NCI-H1694 (cell line): ENCODE results near the gene ARMH3.
"Not testable (repeated sequence)": the region's sequence is repeated elsewhere in the genome, so short reads cannot be mapped to it uniquely, and the experiment has no call there.

ENCODE experiments used
- DNase-seq: peaks from one replicate; lab custom pipeline; 2025; lab: John Stamatoyannopoulos, UW

The ARMH3 gene

DNA sequence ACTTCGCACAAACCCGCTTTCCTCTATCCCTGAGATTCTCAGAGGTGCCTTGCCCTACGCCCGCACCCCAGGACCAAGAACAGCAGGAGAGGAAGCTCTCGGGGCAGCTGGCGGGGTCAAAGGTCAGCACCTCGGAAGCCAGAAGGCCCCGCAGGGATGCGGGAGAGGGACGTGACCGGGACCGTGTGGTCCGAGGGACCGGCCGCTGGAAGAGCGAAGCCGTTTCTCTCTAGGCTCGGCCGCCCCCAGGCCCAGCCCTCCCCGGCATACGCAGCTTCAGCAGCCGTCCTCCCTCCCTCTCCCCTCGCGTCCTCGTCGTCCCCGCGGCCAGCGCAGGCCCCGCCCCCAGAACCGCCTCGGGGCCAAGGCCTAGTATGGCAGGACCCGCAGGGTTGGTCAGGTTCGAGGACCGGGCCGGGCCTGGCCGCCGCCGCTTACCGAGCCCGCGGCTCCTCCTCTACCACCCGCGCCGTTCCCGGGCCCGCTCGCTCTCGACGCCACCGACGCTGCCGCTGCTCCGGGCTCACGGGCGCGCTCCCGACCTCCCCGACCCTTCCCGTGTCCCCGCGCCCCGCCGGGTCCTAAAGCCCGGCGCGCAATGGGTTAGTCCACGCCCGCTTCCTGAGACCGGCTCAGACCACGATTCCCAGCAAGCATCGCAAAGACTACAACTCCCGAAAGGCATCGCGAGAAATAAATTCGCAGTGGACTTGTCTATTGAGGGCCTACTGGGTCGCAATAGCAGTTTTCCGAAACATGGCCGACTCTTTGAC is at the start of gene ARMH3:
Gene ARMH3 (minus strand): TSS at position 527 of the 773 bp plus-strand sequence. CDS start 16,059 bp downstream, outside the sequence.
- DNase-seq, result peak; percentile 91

DNA sequence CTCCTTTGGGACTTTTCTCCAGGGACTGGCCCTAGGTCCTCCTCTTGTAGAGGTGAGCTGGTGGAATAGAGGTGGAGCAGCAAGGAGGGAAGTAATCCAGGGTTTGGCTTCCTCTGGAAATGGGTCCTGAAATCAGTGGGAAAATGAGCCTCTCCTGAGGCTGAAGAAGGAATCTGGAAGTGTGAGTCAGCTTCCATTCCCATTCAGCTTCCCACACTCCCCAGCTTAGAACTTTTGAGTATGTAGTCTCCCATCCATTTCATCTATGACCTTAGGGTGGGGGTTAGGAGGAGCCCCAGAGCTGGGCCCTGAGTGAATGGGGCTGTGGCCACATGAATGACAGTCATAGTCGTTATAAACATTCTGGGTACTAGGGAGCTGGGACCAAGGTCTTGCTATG is 46.4 kb upstream of the ARMH3 start:
- no peak for DNase-seq

GRCh38 chr10:102101152-102101551 is 45.2 kb upstream of the ARMH3 start:
- DNase-seq, result no peak

- DNase-seq, result no peak
Measured at GRCh38 chr10:102096449-102096848, 40.5 kb upstream of the ARMH3 start.

- DNase-seq, result no peak
Measured at GRCh38 chr10:102090772-102091171, 34.8 kb upstream of the ARMH3 start.

DNA sequence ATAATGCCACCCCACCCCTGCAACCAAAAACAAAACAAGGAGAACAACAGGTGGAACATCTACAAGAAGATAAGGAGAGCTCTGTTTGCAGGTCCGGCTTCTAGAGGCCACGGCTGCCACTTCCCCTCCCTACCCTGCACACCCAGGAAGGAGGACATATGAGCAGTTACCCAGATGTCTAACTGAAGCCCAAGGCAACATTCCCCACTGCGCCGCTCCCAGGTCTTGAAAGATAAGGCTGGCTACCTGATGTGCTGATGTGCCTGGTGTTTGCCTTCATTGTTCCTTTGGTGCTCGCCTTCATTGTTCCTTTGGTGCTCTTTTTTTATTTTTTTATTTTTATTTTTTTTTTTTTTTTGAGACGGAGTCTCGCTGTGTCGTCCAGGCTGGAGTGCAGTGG is 30.2 kb upstream of the ARMH3 start:
- no peak for DNase-seq

- no peak for DNase-seq
Measured at GRCh38 chr10:102085336-102085735, 29.4 kb upstream of the ARMH3 start.

DNA sequence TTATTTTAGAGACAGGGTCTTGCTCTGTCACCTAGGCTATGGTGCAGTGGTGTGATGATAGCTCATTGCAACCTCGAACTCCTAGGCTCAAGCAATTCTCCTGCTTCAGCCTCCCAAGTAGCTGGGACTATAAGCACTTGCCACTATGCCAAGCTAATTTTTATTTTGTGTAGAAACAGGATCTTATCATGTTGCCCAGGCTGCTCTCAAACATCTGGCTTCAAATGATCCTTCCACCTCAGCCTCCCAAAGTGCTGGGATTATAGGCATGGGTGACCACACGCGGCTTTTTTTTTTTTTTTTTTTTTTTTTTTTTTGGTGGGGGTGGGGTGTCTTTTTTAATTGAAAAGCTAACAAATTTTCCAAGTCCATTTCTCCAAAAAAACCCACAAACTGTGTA is 27.6 kb upstream of the ARMH3 start:
- DNase-seq, result no peak

GRCh38 chr10:102072673-102073527 is 16.9 kb upstream of the ARMH3 start:
- DNase-seq, result peak; percentile 72

- no peak for DNase-seq
Measured at GRCh38 chr10:102069071-102069470, 13.1 kb upstream of the ARMH3 start.

DNA sequence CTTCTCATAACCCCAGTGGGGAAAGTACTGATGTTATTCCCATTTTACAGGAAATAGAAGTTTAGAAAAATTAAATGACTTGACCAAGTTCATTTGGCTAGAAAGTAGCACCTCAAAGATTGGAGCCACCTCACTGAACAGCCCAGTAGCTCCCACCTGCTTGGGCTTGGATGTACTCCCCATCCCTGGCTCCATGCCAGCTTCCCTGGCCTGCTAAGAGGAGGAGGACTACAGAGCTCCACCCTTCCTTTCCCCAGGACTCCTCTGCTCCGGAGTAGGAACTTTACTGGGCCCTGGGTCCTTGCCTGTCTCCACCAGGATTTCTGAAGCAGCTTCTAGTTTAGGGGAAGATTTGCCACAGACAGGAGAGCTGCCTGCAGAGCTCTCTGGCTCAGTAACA is 12.2 kb upstream of the ARMH3 start:
- DNase-seq, result no peak

DNA sequence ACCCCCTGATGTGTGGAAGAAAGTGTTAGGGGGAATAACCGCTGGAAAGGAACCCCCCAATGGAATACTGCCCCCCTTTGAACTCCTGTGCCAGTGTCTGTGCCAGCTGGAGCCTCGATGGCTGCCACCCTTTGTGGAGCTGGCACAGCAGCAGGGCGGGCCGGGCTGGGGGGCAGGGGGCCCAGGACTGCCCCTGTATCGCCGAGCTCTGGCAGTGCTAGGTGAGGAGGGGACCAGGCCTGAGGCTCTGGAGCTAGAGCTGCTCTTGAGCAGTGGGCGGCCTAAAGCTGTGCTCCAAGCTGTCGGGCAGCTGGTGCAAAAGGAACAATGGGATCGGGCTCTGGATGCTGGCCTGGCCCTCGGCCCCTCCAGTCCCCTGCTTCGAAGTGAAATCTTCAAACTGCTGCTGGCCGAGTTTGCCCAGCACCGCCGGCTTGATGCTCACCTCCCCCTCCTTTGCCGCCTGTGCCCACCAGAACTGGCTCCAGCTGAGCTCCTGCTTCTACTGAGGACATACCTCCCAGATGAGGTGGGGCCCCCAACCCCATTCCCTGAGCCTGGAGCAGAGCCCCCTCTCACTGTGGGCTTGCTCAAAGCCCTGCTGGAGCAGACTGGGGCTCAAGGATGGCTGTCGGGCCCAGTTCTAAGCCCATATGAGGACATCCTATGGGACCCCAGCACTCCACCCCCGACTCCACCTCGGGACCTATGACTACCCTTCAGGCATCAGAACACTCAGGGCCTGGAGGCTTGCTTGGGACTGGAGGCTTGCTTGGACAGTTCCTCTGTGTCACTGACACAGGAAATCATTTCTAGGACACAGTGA is 11.3 kb upstream of the ARMH3 start:
- DNase-seq, result no peak

GRCh38 chr10:102066399-102067088 is 10.6 kb upstream of the ARMH3 start:
- no peak for DNase-seq

DNA sequence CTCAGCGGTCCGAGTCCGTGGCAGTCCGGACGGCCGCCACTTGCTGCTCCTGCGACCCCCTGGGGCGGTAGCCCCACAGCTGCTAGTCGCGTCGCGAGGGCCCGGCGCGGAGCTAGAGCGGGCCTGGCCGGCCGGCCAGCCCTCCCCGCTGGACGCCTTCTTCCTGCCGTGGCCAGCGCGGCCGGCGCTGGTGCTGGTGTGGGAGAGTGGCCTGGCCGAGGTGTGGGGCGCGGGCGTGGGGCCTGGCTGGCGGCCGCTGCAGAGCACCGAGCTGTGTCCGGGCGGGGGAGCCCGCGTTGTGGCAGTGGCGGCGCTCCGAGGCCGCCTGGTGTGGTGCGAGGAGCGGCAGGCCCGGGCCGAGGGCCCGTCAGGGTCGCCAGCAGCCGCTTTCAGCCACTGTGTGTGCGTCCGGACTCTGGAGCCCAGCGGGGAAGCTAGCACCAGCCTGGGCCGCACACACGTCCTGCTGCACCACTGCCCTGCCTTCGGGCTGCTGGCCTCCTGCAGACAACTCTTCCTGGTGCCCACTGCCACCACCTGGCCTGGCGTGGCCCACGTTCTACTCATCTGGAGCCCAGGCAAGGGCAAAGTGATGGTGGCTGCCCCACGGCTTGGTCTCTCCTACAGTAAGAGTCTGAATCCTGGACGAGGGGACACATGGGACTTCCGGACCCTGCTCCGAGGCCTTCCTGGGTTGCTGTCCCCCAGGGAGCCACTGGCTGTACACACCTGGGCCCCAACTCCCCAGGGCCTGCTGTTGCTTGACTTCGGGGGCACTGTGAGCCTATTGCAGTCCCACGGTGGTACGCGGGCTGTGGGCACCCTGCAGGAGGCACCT is 9.8 kb upstream of the ARMH3 start:
- DNase-seq, result no peak

DNA sequence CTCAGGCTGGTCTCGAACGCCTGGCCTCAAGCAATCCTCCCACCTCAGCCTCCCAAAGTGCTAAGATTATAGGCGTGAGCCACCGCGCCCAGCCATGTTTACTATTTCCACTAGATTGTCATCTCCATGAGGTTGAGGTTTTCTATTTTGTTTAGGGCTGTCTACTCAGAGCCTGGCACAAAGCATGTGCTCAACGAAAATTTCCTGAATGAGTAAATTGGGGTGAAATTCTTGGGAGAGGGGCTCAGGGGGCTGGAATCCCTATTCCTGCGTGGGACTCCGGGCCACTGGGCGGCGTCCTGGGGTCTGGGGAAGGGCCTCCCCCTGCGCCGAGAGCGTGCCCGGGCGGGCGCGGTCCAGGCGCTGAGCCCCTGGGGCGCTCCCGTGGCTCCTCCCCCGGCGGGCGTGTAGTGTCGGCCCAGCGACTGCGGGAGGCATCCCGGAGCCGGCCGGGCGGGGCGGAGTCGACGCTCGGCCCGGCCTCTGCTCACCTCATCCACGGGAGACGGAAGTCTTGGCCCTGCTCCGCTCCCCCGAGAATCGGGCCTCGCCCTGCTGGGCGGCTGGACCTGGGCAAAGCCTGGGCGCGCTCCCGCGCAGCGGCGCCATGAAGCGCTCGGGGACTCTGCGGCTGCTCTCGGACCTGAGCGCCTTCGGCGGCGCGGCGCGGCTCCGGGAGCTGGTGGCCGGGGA is 9.0 kb upstream of the ARMH3 start, which contains the start of gene HPS6:
Gene HPS6 (plus strand): TSS at position 482 of the 693 bp plus-strand sequence. CDS start 126 bp downstream, at position 608.
- DNase-seq, result peak; percentile 40

DNA sequence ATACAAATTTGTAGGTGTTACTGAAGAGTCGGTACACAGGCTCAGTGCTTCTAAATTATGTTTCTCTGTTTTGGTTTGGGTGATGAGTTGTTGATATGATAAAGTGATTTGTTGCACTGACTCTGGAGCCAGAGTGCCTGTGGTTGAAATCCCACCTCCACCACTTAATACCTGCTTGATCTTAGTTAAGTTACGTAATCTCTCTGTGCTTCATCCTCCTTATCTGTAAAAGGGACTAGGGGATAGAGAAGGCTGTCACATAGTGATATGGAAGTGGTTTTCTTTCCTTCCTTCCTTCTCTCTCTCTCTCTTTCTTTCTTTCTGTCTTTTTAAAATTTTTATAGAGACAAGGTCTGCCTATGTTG is 8.5 kb upstream of the ARMH3 start:
- no peak for DNase-seq

DNA sequence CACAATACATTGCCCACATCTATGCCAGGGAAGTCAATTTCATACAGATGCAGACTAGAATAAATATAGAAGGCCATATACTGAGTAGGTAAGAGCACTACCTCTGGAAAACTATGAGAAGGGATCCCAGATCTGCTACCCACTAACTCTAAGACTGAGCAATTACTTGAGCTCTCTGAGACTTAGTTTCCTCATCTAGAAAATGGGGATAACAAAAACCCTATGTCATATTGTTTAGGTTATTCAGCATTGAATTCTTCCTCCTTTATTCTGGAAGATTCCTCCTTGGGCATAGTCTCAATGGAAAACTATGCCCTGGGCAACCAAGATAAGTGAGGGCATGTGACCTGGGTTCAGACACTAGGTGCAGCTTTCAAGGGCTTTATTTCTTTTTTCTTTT is 4.0 kb upstream of the ARMH3 start:
- DNase-seq, result no peak

GRCh38 chr10:102054881-102055646 is 909 bp downstream of the ARMH3 start:
- DNase-seq, result not testable (repeated sequence)

- DNase-seq, result no peak
Measured at GRCh38 chr10:102046095-102046494, 9.9 kb downstream of the ARMH3 start.
